H9 (cell line): ENCODE results near the gene HCN2. TPM values are rescaled to one million over a fixed set of nuclear protein-coding genes. Genes with fewer than 3 reads are reported as not detected.

Experiments used
- DNase-seq: peaks from one replicate; pipeline ENCODE4 v3.0.0-alpha.2; 2017
- H2AFZ ChIP-seq: one replicate; pipeline ENCODE4 v1.6.1; 2013; ENCODE audit warnings: mild to moderate bottlenecking, low read length, control low read depth, moderate library complexity
- H2AK5ac ChIP-seq: 2 replicates; pipeline ENCODE4 v1.6.1; 2013; ENCODE audit warnings: low read length, control low read depth, mixed read lengths; ENCODE audit not compliant: insufficient read length
- H2BK120ac ChIP-seq: one replicate; pipeline ENCODE4 v1.6.1; 2013; ENCODE audit warnings: low read depth, mild to moderate bottlenecking, low read length, control low read depth, inconsistent platforms; ENCODE audit not compliant: poor library complexity, severe bottlenecking
- H2BK12ac ChIP-seq: 2 replicates; pipeline ENCODE4 v1.6.1; 2013; ENCODE audit warnings: low read length, control low read depth, mixed read lengths, low read depth; ENCODE audit not compliant: insufficient read length
- H2BK15ac ChIP-seq: 2 replicates; pipeline ENCODE4 v1.6.1; 2013; ENCODE audit warnings: low read depth, low read length, control low read depth
- H2BK20ac ChIP-seq: one replicate; pipeline ENCODE4 v1.6.1; 2013; ENCODE audit warnings: low read depth, mild to moderate bottlenecking, low read length, control low read depth, inconsistent platforms; ENCODE audit not compliant: poor library complexity, severe bottlenecking
- H2BK5ac ChIP-seq: 2 replicates; pipeline ENCODE4 v1.6.1; 2013; ENCODE audit warnings: low read length, control low read depth, mixed read lengths; ENCODE audit not compliant: insufficient read length
- H3K14ac ChIP-seq: 2 replicates; pipeline ENCODE4 v1.6.1; 2013; ENCODE audit warnings: low read length, control low read depth; ENCODE audit not compliant: insufficient read depth
- H3K18ac ChIP-seq: 2 replicates; pipeline ENCODE4 v1.6.1; 2013; ENCODE audit warnings: low read depth, mild to moderate bottlenecking, mixed read lengths, low read length, control low read depth; ENCODE audit not compliant: insufficient read length
- H3K23ac ChIP-seq: 2 replicates; pipeline ENCODE4 v1.6.1; 2013; ENCODE audit warnings: low read length, control low read depth, mixed read lengths, low read depth; ENCODE audit not compliant: insufficient read length
- H3K23me2 ChIP-seq: 2 replicates; pipeline ENCODE4 v1.6.1; 2013; ENCODE audit warnings: low read depth, mild to moderate bottlenecking, mixed read lengths, low read length, control low read depth; ENCODE audit not compliant: insufficient read length, poor library complexity, severe bottlenecking
- H3K27ac ChIP-seq: 2 replicates; pipeline ENCODE4 v1.5.1; 2013; ENCODE audit warnings: low read length, control low read depth, mixed read lengths, low read depth; ENCODE audit not compliant: insufficient read length
- H3K27me3 ChIP-seq: 2 replicates; pipeline ENCODE4 v1.6.1; 2013; ENCODE audit warnings: low read length, control low read depth, inconsistent platforms; ENCODE audit not compliant: insufficient read depth
- H3K4ac ChIP-seq: 2 replicates; pipeline ENCODE4 v1.6.1; 2013; ENCODE audit warnings: low read depth, mild to moderate bottlenecking, control low read depth, inconsistent platforms, low read length, moderate library complexity
- H3K4me1 ChIP-seq: 2 replicates; pipeline ENCODE4 v1.6.1; 2013; ENCODE audit warnings: low read length, control low read depth, inconsistent platforms; ENCODE audit not compliant: insufficient read depth
- H3K4me2 ChIP-seq: 2 replicates; pipeline ENCODE4 v1.6.1; 2013; ENCODE audit warnings: low read length, control low read depth, mixed read lengths; ENCODE audit not compliant: insufficient read length, insufficient read depth
- H3K56ac ChIP-seq: 2 replicates; pipeline ENCODE4 v1.6.1; 2013; ENCODE audit warnings: low read depth, mild to moderate bottlenecking, mixed read lengths, low read length, control low read depth; ENCODE audit not compliant: insufficient read length
- H3K79me1 ChIP-seq: 2 replicates; pipeline ENCODE4 v1.6.1; 2013; ENCODE audit warnings: low read depth, mild to moderate bottlenecking, moderate library complexity, low read length, control low read depth, inconsistent platforms; ENCODE audit not compliant: insufficient read depth, poor library complexity, severe bottlenecking
- H3K79me2 ChIP-seq: 2 replicates; pipeline ENCODE4 v1.6.1; 2013; ENCODE audit warnings: low read length, control low read depth, inconsistent platforms; ENCODE audit not compliant: insufficient read depth
- H3K9ac ChIP-seq: 2 replicates; pipeline ENCODE4 v1.6.1; 2013; ENCODE audit warnings: low read length, control low read depth, mixed read lengths; ENCODE audit not compliant: insufficient read length; ENCODE audit errors: extremely low read depth
- H3K9me3 ChIP-seq: one replicate; pipeline ENCODE4 v1.6.1; 2013; ENCODE audit warnings: low read depth, low read length, inconsistent platforms; ENCODE audit not compliant: control insufficient read depth
- H3T11ph ChIP-seq: one replicate; pipeline ENCODE4 v1.6.1; 2013; ENCODE audit warnings: mild to moderate bottlenecking, low read length, control low read depth, inconsistent platforms
- H4K20me1 ChIP-seq: one replicate; pipeline ENCODE4 v1.6.1; 2013; ENCODE audit not compliant: control insufficient read depth, insufficient read length, insufficient read depth
- H4K5ac ChIP-seq: 2 replicates; pipeline ENCODE4 v1.6.1; 2013; ENCODE audit warnings: low read depth, mild to moderate bottlenecking, mixed read lengths, low read length, control low read depth; ENCODE audit not compliant: insufficient read length
- H4K8ac ChIP-seq: replicated peaks from 2 replicates; pipeline ENCODE4 v1.6.1; 2013; ENCODE audit warnings: low read length, control low read depth, mixed read lengths, low read depth; ENCODE audit not compliant: insufficient read length
- H4K91ac ChIP-seq: 2 replicates; pipeline ENCODE4 v1.6.1; 2013; ENCODE audit warnings: low read depth, mild to moderate bottlenecking, moderate library complexity, mixed read lengths, low read length, control low read depth; ENCODE audit not compliant: insufficient read length
- H3K27ac Mint-ChIP-seq, 3 experiments: 2 replicates in 2 of 3; 3 replicates in 1 of 3; pipeline ENCODE4 v1.8.0; 2020 to 2021; ENCODE audit warnings: mixed read lengths in 3 of 3, mild to moderate bottlenecking in 1 of 3, moderate library complexity in 1 of 3
- H3K27me3 Mint-ChIP-seq: 2 replicates; pipeline ENCODE4 v1.8.0; 2021; ENCODE audit warnings: low read depth, mild to moderate bottlenecking, moderate library complexity, mixed read lengths
- H3K36me3 Mint-ChIP-seq, 3 experiments: 2 replicates in 2 of 3; 3 replicates in 1 of 3; pipeline ENCODE4 v1.8.0; 2020 to 2021; ENCODE audit warnings: low read depth in 3 of 3, mixed read lengths in 3 of 3; ENCODE audit not compliant: insufficient read depth in 1 of 3
- H3K4me1 Mint-ChIP-seq, 2 experiments: 2 replicates each; pipeline ENCODE4 v1.8.0; 2020; ENCODE audit warnings: mixed read lengths in 2 of 2
- H3K4me3 Mint-ChIP-seq, 2 experiments: 2 replicates in 1 of 2; 3 replicates in 1 of 2; pipeline ENCODE4 v1.8.0; 2020 to 2021; ENCODE audit warnings: mild to moderate bottlenecking in 2 of 2, mixed read lengths in 2 of 2, moderate library complexity in 1 of 2
- H3K9me3 Mint-ChIP-seq, 2 experiments: 2 replicates in 1 of 2; 3 replicates in 1 of 2; pipeline ENCODE4 v1.8.0; 2020; ENCODE audit warnings: mild to moderate bottlenecking in 2 of 2, mixed read lengths in 2 of 2, moderate library complexity in 1 of 2
- WGBS: extraction: QIAGEN DNeasy Blood & Tissue Kit; methylation state at CpG from one replicate; pipeline ENCODE4 v1.1.7; 2013; ENCODE audit warnings: missing lambda C conversion rate, low lambda C conversion rate, mixed read lengths; ENCODE audit not compliant: insufficient read length; ENCODE audit errors: extremely low coverage; 5-methylcytosine and 5-hydroxymethylcytosine counted together
- total RNA-seq: library from RNA; stranded (reverse); gene quantifications from 2 replicates; pipeline ENCODE4 v1.2.1, GENCODE V29; 2021
- TF ChIP-seq, protein P1 (sequence below): fragments of 200-600 bp; sonication (generic); conservative IDR thresholded peaks from 3 replicates; pipeline ENCODE4 v1.8.0; 2021; ENCODE audit warnings: antibody characterized with exemption, mild to moderate bottlenecking

The HCN2 gene
- total RNA-seq, 1 experiment from 2014 or later, result 3.7 TPM

GRCh38 chr19:604355-604754 is 14.7 kb downstream of the HCN2 start:
- Histone ChIP-seq H3K14ac (no peak overlapping the region), H3K4me2 (no peak overlapping the region), H3T11ph (no peak overlapping the region), H3K27me3 (no peaks in the 10 kb centered on the region), H2BK15ac (no peak overlapping the region), H3K9me3 (peaks cover 5% of the 10 kb centered on the region), H3K56ac (no peak overlapping the region), H3K23me2 (no peaks in the 10 kb centered on the region), H2AFZ (no peak overlapping the region), H2BK20ac (no peak overlapping the region), H4K5ac (no peak overlapping the region), H3K27ac (no peak overlapping the region), H3K79me2 (no peaks in the 10 kb centered on the region), H2BK5ac (no peak overlapping the region), H3K23ac (no peak overlapping the region), H3K4me1 (no peaks in the 10 kb centered on the region), H3K79me1 (no peaks in the 10 kb centered on the region), H2BK12ac (no peak overlapping the region), H4K8ac (no peak overlapping the region), H2AK5ac (no peak overlapping the region), H3K9ac (no peak overlapping the region), H4K20me1 (no peaks in the 10 kb centered on the region), H3K4ac (no peak overlapping the region), H4K91ac (no peak overlapping the region), H2BK120ac (no peak overlapping the region), H3K18ac (no peak overlapping the region)
- TF ChIP-seq, protein P1, sequence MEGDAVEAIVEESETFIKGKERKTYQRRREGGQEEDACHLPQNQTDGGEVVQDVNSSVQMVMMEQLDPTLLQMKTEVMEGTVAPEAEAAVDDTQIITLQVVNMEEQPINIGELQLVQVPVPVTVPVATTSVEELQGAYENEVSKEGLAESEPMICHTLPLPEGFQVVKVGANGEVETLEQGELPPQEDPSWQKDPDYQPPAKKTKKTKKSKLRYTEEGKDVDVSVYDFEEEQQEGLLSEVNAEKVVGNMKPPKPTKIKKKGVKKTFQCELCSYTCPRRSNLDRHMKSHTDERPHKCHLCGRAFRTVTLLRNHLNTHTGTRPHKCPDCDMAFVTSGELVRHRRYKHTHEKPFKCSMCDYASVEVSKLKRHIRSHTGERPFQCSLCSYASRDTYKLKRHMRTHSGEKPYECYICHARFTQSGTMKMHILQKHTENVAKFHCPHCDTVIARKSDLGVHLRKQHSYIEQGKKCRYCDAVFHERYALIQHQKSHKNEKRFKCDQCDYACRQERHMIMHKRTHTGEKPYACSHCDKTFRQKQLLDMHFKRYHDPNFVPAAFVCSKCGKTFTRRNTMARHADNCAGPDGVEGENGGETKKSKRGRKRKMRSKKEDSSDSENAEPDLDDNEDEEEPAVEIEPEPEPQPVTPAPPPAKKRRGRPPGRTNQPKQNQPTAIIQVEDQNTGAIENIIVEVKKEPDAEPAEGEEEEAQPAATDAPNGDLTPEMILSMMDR, result no peak
- H3K9me3 Mint-ChIP-seq, result peaks cover 29 to 37% of the 10 kb centered on the region in 2 experiments
- peaks cover 0 to 2% (median 0%) of the 10 kb centered on the region in 3 experiments; a peak in 1 of 7 replicates for H3K36me3 Mint-ChIP-seq
- no peak overlapping the region for H3K4me3 Mint-ChIP-seq
- no peaks in the 10 kb centered on the region for H3K4me1 Mint-ChIP-seq
- no CpG with 5 or more reads among the region's 11 CpGs for WGBS
- H3K27me3 Mint-ChIP-seq, result peaks cover 12% of the 10 kb centered on the region
- peak; percentile 31 for DNase-seq
- H3K27ac Mint-ChIP-seq, result no peak overlapping the region
